ENCODE measurements around the gene STPG2.

STPG2 gene

DNA sequence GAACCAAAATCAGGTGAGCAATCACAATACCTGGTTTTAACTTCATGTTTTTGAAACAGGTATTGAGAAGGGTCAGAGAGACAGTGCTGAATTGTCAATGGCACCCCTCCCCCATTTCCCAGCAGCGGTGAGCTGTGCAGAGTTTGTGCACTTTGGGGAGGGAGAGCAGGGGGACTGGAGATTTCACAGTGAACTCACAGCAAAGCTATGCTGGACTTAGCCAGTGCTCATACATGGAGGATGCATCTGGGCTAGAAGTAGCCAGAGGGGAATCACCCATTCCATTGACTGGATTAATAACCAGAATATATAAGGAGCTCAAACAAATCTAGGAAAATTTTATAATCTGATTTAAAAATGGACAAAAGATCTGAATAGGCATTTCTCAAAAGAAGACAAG lies 612.6 kb downstream of the STPG2 start:
- TF ChIP-seq POLR2A (IDR thresholded peaks at IDR 0.05; ENCODE audit: extremely low read depth, insufficient read length) (no peak), MYC (IDR thresholded peaks at IDR 0.05; ENCODE audit: low read depth, low read length) (no peak)
- TF ChIP-seq, protein P1, sequence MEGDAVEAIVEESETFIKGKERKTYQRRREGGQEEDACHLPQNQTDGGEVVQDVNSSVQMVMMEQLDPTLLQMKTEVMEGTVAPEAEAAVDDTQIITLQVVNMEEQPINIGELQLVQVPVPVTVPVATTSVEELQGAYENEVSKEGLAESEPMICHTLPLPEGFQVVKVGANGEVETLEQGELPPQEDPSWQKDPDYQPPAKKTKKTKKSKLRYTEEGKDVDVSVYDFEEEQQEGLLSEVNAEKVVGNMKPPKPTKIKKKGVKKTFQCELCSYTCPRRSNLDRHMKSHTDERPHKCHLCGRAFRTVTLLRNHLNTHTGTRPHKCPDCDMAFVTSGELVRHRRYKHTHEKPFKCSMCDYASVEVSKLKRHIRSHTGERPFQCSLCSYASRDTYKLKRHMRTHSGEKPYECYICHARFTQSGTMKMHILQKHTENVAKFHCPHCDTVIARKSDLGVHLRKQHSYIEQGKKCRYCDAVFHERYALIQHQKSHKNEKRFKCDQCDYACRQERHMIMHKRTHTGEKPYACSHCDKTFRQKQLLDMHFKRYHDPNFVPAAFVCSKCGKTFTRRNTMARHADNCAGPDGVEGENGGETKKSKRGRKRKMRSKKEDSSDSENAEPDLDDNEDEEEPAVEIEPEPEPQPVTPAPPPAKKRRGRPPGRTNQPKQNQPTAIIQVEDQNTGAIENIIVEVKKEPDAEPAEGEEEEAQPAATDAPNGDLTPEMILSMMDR (IDR thresholded peaks at IDR 0.05; ENCODE audit: low read depth, low read length): no peak
- TF ChIP-seq, protein P2, sequence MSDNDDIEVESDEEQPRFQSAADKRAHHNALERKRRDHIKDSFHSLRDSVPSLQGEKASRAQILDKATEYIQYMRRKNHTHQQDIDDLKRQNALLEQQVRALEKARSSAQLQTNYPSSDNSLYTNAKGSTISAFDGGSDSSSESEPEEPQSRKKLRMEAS (IDR thresholded peaks at IDR 0.05; ENCODE audit: low read depth, low read length): no peak

DNA sequence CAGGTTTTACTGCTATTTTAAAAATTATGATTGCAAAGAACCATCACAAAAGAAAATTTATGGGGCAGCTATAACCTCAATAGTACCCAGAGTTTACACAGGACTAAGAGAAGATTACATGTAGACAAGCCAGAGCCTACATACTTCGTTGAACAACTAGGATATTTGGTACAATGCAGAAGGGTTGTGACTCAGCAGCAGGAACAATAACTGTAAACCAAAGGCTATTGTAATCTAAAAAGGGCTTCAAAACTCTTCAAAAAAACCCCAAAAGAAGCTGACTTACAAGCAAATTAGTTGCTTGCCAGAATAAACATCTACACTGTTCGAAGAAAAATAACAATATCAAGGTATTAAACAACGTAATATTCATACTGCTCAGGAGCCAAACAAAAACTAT lies 618.0 kb downstream of the STPG2 start:
- no peak overlapping the region for H3K4me3 ChIP-seq (ENCODE audit: low read depth, low read length)
- TF ChIP-seq MYC (IDR thresholded peaks at IDR 0.05; ENCODE audit: low read depth, low read length): no peak
- TF ChIP-seq, protein P1 (IDR thresholded peaks at IDR 0.05; ENCODE audit: low read depth, low read length): no peak
- TF ChIP-seq, protein P2 (IDR thresholded peaks at IDR 0.05; ENCODE audit: low read depth, low read length): no peak
- no peak for TF ChIP-seq POLR2A (IDR thresholded peaks at IDR 0.05; ENCODE audit: extremely low read depth, insufficient read length)
- no peak for DNase-seq (ENCODE audit: low read depth)

More for the DNA sequence above, 612.6 kb downstream of the STPG2 start:
- no peak overlapping the region for H3K4me3 ChIP-seq (ENCODE audit: low read depth, low read length)
- DNase-seq (ENCODE audit: low read depth): no peak

DNA sequence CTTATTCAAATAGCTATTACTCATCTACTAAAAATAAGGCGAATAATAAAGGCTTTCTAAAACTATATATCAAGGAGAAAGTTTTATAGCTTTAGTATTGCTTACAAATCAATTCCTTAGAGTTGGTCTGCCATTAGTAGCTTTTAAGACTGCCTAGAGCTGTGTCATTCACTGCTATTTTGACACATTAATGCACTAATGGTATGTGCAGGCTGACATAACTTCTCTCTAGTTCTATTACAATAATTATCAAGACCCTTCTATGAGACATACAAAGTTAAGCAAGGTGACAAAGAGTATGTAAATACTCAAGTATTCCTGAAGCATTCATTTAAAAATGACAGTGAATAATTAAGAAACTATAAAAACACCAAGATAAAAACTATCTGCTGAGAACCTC lies 625.3 kb downstream of the STPG2 start:
- TF ChIP-seq MYC (IDR thresholded peaks at IDR 0.05; ENCODE audit: low read depth, low read length) (no peak), POLR2A (IDR thresholded peaks at IDR 0.05; ENCODE audit: extremely low read depth, insufficient read length) (no peak)
- TF ChIP-seq, protein P1 (IDR thresholded peaks at IDR 0.05; ENCODE audit: low read depth, low read length): no peak
- TF ChIP-seq, protein P2 (IDR thresholded peaks at IDR 0.05; ENCODE audit: low read depth, low read length): no peak
- DNase-seq (ENCODE audit: low read depth): no peak
- no peak overlapping the region for H3K4me3 ChIP-seq (ENCODE audit: low read depth, low read length)

DNA sequence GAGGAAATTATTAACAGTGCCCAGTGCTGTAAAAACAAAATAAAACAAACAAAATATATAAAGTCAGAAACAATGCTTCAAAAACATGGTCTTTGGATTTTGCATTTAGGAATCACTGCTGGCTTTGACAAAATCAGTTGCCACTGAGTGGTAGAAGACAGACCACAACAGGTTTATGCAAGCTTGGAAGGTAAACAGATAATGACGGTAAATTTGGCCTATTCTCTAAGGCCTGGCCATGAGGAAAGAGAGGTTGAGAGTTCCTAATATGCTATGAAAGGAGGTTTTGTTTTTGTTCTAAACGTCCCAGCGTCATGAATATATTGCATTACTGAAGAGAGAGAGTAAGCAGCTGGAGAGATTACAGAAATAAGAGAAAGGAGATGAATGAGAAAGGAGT lies 629.4 kb downstream of the STPG2 start:
- no peak for DNase-seq (ENCODE audit: low read depth)
- TF ChIP-seq, protein P2 (IDR thresholded peaks at IDR 0.05; ENCODE audit: low read depth, low read length): no peak
- TF ChIP-seq, protein P1 (IDR thresholded peaks at IDR 0.05; ENCODE audit: low read depth, low read length): no peak
- TF ChIP-seq MYC (IDR thresholded peaks at IDR 0.05; ENCODE audit: low read depth, low read length) (no peak), POLR2A (IDR thresholded peaks at IDR 0.05; ENCODE audit: extremely low read depth, insufficient read length) (no peak)
- no peak overlapping the region for H3K4me3 ChIP-seq (ENCODE audit: low read depth, low read length)

Measured in NB4 (cell line).